GM18508 (cell line): ENCODE results near the gene GCAT.

Source experiments
- ATAC-seq: cut with Tn5 transposase; IDR thresholded peaks from one replicate; pipeline ENCODE4 v1.9.1; 2021; ENCODE audit warnings: moderate number of reproducible peaks; ENCODE audit not compliant: insufficient read depth, unreplicated experiment

Gene GCAT

DNA sequence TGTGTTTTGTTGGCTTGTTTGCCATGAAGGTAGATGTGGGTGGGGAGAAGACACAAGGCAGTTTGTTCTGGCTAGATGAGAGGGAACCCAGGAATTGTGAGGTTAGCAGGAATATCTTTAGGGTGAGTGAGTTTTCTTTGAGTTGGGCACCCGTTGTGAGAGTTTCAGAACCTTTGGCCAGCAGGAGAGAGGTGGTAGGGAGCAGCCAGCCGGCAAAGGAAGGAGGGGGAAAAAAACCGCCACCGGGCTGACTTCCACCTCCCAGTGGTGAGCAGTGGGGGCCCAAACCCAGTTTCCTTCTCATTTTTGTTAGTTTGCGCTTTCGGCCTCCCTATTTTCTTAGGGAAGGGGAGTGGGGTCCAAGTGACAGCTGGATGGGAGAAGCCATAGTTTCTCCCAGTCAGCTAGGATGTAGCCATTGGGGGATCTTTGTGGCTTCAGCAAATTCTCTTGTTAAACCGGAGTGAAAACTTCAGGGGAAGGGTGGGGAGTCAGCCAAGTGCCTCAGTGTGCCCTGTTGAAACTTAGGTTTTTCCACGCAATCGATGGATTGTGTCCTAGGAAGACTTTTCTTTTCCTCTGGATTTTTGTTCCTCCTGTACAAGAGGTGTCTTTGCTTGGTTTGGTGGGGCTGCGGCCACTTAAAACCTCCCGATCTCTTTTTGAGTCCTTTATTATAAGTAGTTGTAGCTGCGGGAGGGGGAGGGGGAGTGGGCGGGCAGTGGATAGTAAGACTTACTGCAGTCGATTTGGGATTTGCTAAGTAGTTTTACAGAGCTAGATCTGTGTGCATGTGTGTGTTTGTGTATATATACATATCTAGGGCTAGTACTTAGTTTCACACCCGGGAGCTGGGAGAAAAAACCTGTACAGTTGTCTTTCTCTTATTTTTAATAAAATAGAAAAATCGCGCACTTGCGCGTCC, 1.1 kb upstream of the GCAT start:
- no peak for ATAC-seq

DNA sequence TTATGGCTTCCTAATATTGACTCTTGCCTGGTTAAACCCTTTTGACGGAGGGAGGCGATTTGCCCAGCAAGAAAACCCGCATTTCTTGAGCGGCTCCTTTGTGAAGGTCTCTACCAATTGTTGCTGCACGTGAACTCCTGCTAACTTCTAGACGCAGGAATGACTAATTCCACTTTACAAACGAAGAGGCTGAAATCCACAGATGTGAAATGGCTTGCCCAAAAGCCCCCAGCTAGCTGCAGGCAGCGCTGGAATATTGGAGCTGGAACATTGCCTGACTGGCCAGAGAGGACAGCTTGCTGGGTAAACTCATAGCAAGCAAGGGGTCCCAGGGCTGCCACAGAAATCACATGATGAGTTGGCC, 542 bp downstream of the GCAT start:
- ATAC-seq: no peak

DNA sequence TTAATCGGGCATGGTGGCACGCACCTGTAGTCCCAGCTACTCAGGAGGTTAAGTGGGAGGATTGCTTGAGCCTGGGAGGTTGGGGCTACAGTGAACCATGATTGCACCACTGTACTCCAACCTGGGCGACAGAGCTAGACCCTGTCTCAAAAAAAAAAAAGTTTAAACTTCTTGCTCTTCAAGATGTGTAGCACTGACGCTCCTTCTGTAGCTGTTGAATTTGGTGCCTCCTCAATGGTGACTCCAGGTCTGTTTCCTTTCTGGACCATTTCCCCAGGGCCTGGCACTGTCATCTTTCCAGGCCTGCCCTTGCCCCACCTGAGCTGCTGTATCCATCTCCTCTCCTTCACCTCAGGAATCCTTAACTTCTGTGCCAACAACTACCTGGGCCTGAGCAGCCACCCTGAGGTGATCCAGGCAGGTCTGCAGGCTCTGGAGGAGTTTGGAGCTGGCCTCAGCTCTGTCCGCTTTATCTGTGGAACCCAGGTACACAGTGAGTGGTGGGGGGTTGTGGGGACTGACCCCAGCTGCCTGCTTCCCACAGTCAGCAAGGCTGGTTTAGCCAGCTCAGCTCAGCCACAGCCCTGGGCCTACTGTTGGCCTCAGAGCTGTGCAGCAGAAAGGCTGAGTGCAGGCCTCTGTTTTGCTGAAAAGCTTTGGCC, 2.1 kb downstream of the GCAT start:
- no peak for ATAC-seq

DNA sequence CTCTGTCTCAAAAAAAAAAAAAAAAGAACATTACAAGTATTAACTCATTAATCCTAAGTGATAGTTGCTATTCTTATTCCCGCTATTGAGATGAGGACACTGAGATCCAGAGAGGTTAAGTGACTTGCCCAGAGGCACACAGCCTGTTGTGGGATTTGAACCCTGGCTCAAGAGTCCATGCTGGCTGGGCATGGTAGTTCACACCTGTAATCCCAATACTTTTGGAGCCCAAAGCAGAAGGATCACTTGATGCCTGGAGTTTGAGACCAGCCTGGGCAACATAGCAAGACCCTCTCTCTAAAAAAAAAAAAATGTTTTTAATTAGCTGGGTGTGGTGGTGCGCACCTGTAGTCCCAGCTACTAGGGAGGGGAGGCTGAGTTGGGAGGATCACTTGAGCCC, 4.1 kb downstream of the GCAT start:
- no peak for ATAC-seq

DNA sequence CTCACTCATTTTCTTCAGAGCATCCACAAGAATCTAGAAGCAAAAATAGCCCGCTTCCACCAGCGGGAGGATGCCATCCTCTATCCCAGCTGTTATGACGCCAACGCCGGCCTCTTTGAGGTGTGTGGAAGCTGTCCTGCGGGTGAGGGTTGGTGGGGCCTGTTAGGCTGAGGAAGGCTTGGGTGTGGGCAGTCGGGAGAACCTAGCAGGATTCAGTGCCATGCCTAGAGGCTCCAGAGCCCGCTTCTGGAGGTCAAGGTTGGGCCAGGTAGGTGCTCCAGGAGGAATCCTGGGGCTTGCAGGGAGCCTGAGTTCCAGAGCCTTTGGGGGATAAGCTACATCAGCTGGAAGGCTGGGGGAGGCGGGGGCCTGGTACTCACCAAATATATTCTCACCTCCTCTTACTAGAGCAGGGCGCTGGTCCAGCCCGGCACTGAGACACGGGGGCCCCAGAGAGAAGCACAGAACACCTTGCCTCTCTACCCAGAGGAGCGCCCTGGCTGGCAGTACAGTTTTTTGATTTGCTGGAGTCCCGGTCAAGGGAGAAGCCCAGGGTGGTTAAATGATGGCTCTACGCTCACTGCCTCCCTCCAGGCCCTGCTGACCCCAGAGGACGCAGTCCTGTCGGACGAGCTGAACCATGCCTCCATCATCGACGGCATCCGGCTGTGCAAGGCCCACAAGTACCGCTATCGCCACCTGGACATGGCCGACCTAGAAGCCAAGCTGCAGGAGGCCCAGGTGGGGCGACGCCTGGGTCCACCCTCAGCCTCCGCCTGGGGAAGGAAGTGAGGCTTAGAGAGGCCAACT, 5.3 kb downstream of the GCAT start:
- no peak for ATAC-seq

DNA sequence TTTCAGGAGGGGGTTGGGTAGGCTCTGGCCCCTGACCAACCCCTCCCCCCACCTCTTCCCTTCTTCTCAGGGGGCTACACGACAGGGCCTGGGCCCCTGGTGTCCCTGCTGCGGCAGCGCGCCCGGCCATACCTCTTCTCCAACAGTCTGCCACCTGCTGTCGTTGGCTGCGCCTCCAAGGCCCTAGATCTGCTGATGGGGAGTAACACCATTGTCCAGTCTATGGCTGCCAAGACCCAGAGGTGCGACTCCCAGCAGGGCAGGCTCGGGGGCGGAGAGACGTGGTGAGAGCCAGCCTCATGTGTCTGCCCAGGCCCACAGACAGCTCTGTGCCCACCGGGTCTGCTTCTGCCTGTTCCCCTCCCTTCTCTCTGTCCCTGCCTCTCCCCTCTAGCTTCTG, 7.9 kb downstream of the GCAT start:
- ATAC-seq: no peak

DNA sequence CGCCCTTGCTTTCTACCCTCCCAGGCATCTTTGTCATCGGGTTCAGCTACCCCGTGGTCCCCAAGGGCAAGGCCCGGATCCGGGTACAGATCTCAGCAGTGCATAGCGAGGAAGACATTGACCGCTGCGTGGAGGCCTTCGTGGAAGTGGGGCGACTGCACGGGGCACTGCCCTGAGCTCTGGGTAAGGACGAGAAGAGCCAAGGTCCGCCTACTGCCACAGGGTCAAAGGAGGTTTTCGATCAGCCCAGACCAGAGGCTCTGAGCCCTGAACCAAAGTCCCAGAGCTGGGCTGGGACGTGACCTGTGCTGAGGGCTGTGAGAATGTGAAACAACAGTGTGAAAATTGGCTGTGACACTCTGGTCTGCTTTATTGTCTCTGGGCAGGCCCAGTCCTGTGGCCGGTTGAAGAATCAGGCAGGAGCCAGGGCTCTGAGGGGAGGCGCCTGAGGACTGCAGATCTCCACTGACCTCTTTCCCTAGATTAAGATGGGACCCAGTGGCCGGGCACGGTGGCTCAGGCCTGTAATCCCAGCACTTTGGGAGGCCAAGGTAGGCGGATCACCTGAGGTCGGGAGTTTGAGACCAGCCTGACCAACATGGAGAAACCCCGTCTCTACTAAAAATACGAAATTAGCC, 8.9 kb downstream of the GCAT start:
- ATAC-seq: no peak

DNA sequence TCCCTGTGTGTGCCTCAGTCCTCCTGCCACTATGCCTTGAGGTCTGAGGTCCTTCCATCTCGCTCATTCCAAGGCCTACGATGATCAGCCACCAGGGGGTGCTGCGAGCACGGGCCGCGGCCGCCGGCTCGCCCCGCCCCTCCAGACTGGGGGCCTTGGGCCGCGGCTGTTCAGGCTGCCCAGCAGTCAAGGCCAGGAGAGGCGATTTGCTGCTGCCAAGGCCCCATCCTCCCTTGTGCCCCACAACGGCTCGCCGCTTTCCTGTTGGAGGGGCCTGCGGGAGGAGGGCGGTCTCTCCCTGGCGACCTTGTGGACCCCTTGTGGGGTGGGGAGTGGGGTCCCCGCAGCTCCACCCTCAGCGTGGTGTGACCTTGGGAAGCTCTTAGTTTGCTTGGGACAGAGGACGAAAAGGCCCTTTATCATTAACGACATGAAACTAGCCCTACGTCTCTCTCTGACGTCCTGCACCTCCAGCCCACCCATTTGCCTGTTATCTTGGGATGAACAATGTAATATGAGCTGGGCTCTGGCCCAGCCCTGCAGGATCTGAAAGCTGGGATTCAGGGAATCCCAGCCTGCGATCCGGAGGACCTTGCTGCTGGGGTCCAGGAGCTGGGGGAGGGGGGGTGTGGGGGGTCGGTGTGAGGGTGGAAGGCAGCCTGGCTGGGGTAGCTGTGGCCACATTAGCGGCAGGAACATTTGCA, 10.1 kb downstream of the GCAT start:
- no peak for ATAC-seq

DNA sequence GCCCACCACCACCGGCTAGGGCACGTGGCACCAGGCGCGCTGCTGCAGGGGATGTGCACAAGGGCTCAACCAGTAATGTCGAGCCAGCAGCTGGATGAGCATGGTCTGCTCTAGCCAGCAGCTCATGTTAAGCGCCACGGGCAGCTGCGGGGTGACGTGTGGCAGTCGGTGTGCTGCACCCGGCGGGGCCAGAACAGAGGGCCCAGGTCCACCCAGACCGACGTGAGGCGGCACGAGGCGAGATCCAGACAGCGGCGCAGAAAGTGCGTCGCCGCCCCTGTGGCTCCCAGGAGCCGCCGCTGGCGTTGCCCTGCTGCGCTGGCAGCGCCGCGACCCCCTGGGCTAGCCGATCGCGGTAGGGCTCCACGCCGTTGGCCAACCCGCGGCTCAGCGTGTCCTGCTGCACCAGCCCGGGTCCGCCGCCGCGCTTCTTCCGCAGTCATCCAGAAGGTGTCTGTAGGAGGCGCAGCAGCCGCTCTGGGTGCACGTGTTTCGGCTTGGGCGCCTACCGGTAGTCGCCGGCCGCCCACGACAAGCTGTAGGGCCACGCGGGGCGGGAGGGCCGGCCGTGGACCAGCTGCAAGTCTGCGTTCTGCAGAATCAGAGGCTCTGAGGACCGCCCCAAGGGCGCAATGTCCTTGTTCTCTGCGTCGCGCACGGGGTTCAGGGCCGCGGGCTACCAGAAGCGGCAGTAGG, 10.8 kb downstream of the GCAT start:
- no peak for ATAC-seq

DNA sequence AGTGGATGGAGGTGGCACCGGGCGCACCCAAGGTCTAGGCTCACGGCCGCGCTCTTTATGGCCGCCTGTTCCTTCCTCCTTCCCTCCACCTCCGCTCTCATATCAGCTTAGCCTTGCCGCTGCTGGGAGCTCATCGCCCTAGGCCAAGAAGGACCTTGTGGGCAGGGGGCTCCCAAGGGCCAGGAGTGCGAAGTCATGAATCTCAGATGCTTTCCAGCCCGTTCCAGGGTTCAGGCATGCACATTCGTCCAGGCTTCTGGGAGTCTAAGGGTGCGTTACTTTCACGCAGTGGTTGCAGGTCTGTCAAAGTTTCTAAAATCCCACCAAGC, 11.3 kb downstream of the GCAT start:
- no peak for ATAC-seq

DNA sequence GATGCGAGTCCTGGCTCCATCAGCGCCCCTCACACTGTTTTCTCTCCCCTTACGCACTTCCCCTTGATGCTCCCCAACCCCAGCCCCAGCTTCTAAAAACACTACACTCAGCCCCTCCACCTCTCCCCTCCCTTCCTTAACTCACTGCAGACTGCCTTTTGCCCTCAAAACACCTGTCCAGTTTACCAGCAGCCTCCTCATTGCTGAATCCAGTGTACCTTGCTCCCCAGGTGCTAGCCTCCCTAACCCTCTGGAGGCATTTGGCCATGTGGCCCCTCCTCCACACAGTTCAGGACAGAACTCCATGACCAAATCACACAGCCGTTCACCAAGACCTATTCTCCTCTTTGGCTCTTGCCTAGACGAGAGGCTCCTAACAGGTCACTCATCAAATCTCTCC, 12.6 kb downstream of the GCAT start:
- no peak for ATAC-seq

DNA sequence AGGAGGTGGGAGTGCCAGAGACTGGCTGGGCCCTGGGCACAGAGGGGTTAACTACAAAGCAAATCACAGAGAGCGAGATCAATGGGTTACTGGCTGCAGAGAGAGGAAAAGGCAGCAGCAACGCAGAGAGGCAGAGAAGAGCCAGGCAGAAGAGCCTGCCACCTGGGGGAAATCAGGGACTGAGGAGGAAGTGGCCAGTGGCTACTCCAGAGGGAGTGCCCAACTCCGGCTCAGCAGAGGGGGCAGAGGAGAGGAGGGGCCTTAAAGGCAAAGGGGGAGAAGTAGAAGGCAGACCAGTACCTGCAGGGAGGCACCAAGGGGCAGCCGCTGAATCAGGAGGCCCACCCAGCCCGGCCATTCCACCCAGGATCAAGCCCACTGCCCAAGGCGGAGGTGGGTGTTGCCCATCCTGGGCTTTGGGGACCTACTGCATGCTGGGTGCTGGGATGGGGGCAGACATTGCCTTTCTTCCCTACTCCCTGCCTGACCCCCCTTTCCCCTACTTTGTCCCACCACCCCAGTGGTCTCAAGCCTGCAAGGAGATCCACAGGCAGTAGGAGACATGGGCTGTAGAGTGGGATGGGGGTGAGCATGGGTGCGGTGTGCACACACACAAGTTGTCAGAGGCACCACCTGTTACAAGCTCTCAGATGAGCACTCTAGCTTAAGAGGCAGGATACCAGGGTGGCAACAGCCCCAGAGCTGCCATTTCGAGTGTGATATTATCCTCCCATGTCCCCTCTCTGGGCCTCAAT, 14.5 kb downstream of the GCAT start:
- no peak for ATAC-seq

DNA sequence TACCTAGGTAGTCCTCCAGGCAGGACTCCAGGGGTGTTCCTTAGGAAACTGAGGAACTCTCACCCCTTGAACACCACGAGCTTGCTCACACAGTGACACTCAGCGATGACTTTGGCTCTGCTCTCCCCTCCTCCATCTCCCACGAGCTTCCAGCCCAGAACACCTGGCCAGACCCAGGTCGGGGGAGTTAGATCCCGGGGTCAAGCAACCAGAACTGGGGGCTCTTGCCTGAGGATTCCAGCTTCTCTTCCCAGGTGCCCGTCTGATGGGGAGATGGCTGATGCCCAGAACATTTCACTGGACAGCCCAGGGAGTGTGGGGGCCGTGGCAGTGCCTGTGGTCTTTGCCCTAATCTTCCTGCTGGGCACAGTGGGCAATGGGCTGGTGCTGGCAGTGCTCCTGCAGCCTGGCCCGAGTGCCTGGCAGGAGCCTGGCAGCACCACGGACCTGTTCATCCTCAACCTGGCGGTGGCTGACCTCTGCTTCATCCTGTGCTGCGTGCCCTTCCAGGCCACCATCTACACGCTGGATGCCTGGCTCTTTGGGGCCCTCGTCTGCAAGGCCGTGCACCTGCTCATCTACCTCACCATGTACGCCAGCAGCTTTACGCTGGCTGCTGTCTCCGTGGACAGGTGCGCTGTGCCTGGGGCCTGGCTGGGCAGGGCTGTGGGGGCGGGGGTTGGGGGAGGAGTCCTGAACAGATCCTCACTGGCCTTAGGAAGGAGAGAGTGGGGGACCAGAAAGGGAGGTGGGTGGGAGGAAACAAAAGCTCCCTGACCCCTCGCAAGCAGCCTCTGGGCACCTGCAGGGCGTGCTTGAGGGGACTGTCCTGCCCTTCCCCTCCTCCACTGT, 15.6 kb downstream of the GCAT start, which contains the start of gene GALR3:
GALR3 (plus strand) TSS at position 249 of the 852 bp plus-strand sequence; CDS start at position 274, 25 bp downstream.
- ATAC-seq: no peak

DNA sequence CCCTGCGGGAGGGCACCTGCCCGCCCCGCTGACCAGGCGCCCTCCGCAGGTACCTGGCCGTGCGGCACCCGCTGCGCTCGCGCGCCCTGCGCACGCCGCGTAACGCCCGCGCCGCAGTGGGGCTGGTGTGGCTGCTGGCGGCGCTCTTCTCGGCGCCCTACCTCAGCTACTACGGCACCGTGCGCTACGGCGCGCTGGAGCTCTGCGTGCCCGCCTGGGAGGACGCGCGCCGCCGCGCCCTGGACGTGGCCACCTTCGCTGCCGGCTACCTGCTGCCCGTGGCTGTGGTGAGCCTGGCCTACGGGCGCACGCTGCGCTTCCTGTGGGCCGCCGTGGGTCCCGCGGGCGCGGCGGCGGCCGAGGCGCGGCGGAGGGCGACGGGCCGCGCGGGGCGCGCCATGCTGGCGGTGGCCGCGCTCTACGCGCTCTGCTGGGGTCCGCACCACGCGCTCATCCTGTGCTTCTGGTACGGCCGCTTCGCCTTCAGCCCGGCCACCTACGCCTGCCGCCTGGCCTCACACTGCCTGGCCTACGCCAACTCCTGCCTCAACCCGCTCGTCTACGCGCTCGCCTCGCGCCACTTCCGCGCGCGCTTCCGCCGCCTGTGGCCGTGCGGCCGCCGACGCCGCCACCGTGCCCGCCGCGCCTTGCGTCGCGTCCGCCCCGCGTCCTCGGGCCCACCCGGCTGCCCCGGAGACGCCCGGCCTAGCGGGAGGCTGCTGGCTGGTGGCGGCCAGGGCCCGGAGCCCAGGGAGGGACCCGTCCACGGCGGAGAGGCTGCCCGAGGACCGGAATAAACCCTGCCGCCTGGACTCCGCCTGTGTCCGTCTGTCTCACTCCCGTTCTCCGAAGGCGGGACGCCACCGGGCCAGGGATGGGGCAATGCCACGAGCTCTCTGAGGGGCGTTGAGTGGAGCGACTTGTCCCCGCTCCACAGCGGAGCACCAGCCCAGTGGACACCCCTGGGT, 17.2 kb downstream of the GCAT start:
- no peak for ATAC-seq

DNA sequence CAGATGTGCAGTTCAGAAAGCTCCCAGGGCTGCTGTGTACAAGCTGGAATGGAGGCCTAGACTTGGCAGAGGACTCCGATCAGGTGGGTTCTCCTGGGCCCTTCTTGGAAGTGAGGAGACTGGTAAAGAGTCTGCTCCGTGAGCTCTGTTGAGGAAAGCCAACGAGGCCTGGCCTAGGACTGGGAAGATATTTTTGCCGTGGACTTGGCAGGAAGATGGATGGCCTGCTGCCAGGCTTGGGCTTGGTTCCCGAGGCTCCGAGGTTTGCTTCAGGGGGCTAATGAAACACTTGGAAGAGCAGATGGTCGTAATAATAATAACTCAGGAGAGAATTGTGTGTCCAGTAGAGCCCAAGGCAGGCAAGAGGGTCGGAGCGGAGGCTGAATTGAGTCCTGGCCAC, 19.3 kb downstream of the GCAT start:
- ATAC-seq: no peak

DNA sequence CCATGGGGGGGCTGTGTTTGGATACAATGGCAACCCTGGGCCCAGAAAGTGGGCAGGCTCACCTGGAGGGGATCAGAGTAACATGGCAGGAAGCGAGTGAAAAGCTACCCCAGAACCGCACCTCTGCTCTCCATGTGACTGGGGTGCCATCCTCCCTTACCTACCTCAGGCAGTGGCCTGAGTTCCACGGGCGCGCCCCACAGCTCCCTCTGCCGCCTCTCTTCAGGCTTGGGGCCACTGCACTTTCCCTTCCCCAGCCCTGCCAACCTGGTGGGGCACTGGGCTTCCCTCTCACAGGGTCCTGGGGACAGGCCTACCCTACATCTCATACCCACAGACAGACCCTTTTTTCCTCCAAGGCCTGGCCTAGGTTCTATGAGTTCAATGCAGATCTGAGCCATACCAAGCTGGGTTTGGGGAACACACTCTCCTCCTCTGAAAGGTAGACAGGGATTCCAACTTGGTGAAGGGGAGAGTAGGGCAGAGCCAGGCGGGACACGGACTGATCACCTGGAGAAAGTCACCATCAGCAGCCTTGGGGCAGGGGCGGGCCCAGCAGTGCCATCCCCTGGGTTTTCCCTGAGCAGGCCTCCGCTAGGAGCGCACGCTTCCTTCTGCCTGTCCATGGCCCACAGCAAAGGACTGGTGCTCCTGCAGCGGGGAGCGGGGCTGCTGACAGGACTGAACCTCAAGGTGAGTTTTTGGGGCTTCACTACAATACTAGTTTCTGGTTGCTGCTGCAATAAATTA, 22.5 kb downstream of the GCAT start:
- no peak for ATAC-seq
